ENCODE data around the gene PSG2. TPM values are rescaled to one million over a fixed set of nuclear protein-coding genes. Genes with fewer than 3 reads are reported as not detected.
"Not testable (repeated sequence)": the region's sequence is repeated elsewhere in the genome, so short reads cannot be mapped to it uniquely, and the experiment has no call there.

Gene PSG2
- total RNA-seq, 1 donor from 2014 or later, result not detected

- H3K27ac Mint-ChIP-seq; H3K27ac ChIP-seq; H3K4me3 Mint-ChIP-seq; H3K9ac ChIP-seq; H3K79me2 ChIP-seq (ENCODE audit: low read depth); H2AFZ ChIP-seq (replicated peaks); H3K36me3 ChIP-seq; H3K27me3 Mint-ChIP-seq (ENCODE audit: insufficient read depth, low read depth); H3K4me3 ChIP-seq; DNase-seq (ENCODE audit: low spot score); H3K4me1 ChIP-seq; H3K36me3 Mint-ChIP-seq; H3K27me3 ChIP-seq; H3F3A ChIP-seq (ENCODE audit: low read depth); H4K20me1 ChIP-seq (ENCODE audit: low read depth); H3K4me2 ChIP-seq; H3K4me1 Mint-ChIP-seq: not testable (repeated sequence)
- H3K9me3 ChIP-seq (ENCODE audit: low read depth), result peaks cover 19% of the 10 kb centered on the region
- H3K9me3 Mint-ChIP-seq, result peaks cover 16% of the 10 kb centered on the region
Measured at GRCh38 chr19:43047966-43048365, 34.5 kb downstream of the PSG2 start.

GRCh38 chr19:43046578-43046977, 35.9 kb downstream of the PSG2 start:
- H3K79me2 ChIP-seq (ENCODE audit: low read depth); H3F3A ChIP-seq (ENCODE audit: low read depth); H3K27ac ChIP-seq; H3K4me3 ChIP-seq; H3K4me3 Mint-ChIP-seq; H3K27me3 ChIP-seq; H3K27me3 Mint-ChIP-seq (ENCODE audit: insufficient read depth, low read depth); H3K9ac ChIP-seq; H3K36me3 ChIP-seq; H3K36me3 Mint-ChIP-seq; H3K4me1 Mint-ChIP-seq; H4K20me1 ChIP-seq (ENCODE audit: low read depth); DNase-seq (ENCODE audit: low spot score); H3K4me2 ChIP-seq; H2AFZ ChIP-seq (replicated peaks); H3K27ac Mint-ChIP-seq; H3K4me1 ChIP-seq: not testable (repeated sequence)
- peaks cover 24% of the 10 kb centered on the region for H3K9me3 Mint-ChIP-seq
- peaks cover 19% of the 10 kb centered on the region for H3K9me3 ChIP-seq (ENCODE audit: low read depth)

GRCh38 chr19:43043492-43044180, 38.9 kb downstream of the PSG2 start:
- H2AFZ ChIP-seq (replicated peaks); H3K4me1 ChIP-seq; H3K4me1 Mint-ChIP-seq; H3K79me2 ChIP-seq (ENCODE audit: low read depth); H3K27me3 Mint-ChIP-seq (ENCODE audit: insufficient read depth, low read depth); H3K27ac ChIP-seq; DNase-seq (ENCODE audit: low spot score); H4K20me1 ChIP-seq (ENCODE audit: low read depth); H3K4me2 ChIP-seq; H3K4me3 ChIP-seq; H3K4me3 Mint-ChIP-seq; H3K36me3 ChIP-seq; H3K36me3 Mint-ChIP-seq; H3K27me3 ChIP-seq; H3F3A ChIP-seq (ENCODE audit: low read depth); H3K9ac ChIP-seq; H3K27ac Mint-ChIP-seq: not testable (repeated sequence)
- H3K9me3 Mint-ChIP-seq, result peaks cover 24% of the 10 kb centered on the region
- H3K9me3 ChIP-seq (ENCODE audit: low read depth), result peaks cover 15% of the 10 kb centered on the region

GRCh38 chr19:43031645-43032044, 50.9 kb downstream of the PSG2 start:
- not testable (repeated sequence) for H3K4me1 Mint-ChIP-seq; H3K27ac Mint-ChIP-seq; H3K4me3 ChIP-seq; H3K27me3 Mint-ChIP-seq (ENCODE audit: insufficient read depth, low read depth); H3K4me1 ChIP-seq; H4K20me1 ChIP-seq (ENCODE audit: low read depth); H3K36me3 ChIP-seq; H3K27ac ChIP-seq; H3K9ac ChIP-seq; H3K36me3 Mint-ChIP-seq; H3K79me2 ChIP-seq (ENCODE audit: low read depth); H3F3A ChIP-seq (ENCODE audit: low read depth); H3K27me3 ChIP-seq; H3K4me3 Mint-ChIP-seq; H2AFZ ChIP-seq (replicated peaks); H3K4me2 ChIP-seq; DNase-seq (ENCODE audit: low spot score)
- peaks cover 50% of the 10 kb centered on the region for H3K9me3 Mint-ChIP-seq
- peaks cover 12% of the 10 kb centered on the region for H3K9me3 ChIP-seq (ENCODE audit: low read depth)

- no peak for DNase-seq (ENCODE audit: low spot score)
- H3K27me3 Mint-ChIP-seq (ENCODE audit: insufficient read depth, low read depth), result peaks cover 3% of the 10 kb centered on the region
- H3K36me3 Mint-ChIP-seq, result no peaks in the 10 kb centered on the region
- H3K9me3 Mint-ChIP-seq, result peaks cover 53% of the 10 kb centered on the region
- H3K79me2 ChIP-seq (ENCODE audit: low read depth), result no peaks in the 10 kb centered on the region
- no peaks in the 10 kb centered on the region for H3F3A ChIP-seq (ENCODE audit: low read depth)
- H3K4me2 ChIP-seq, result no peak overlapping the region
- H3K27ac Mint-ChIP-seq, result no peak overlapping the region
- no peak overlapping the region for H3K27ac ChIP-seq
- H4K20me1 ChIP-seq (ENCODE audit: low read depth), result no peaks in the 10 kb centered on the region
- H3K4me3 Mint-ChIP-seq, result no peak overlapping the region
- no peaks in the 10 kb centered on the region for H3K4me1 ChIP-seq
- no peak overlapping the region for H3K9ac ChIP-seq
- H3K36me3 ChIP-seq, result no peaks in the 10 kb centered on the region
- H3K27me3 ChIP-seq, result no peaks in the 10 kb centered on the region
- TF ChIP-seq EZH2 (IDR thresholded peaks at IDR 0.05) (no peak), EZH2phosphoT487 (IDR thresholded peaks at IDR 0.05) (no peak), CTCF (IDR thresholded peaks at IDR 0.05) (no peak)
- H3K4me3 ChIP-seq, result no peak overlapping the region
- no peaks in the 10 kb centered on the region for H3K4me1 Mint-ChIP-seq
- H2AFZ ChIP-seq (replicated peaks), result no peak overlapping the region
- peaks cover 2% of the 10 kb centered on the region for H3K9me3 ChIP-seq (ENCODE audit: low read depth)
Measured at GRCh38 chr19:43028866-43029265, 53.6 kb downstream of the PSG2 start.

- H3K27ac ChIP-seq; H3K36me3 ChIP-seq; H3K79me2 ChIP-seq (ENCODE audit: low read depth); H3K9me3 ChIP-seq (ENCODE audit: low read depth); H3F3A ChIP-seq (ENCODE audit: low read depth); H3K4me3 ChIP-seq; H3K36me3 Mint-ChIP-seq; H3K4me2 ChIP-seq; H3K4me1 ChIP-seq; DNase-seq (ENCODE audit: low spot score); H3K9ac ChIP-seq; H3K27me3 ChIP-seq; H2AFZ ChIP-seq (replicated peaks); H3K4me1 Mint-ChIP-seq; H3K27ac Mint-ChIP-seq; H3K27me3 Mint-ChIP-seq (ENCODE audit: insufficient read depth, low read depth); H3K4me3 Mint-ChIP-seq; H4K20me1 ChIP-seq (ENCODE audit: low read depth): not testable (repeated sequence)
- H3K9me3 Mint-ChIP-seq, result peaks cover 53% of the 10 kb centered on the region
Measured at GRCh38 chr19:43027985-43028384, 54.5 kb downstream of the PSG2 start.

- not testable (repeated sequence) for H3F3A ChIP-seq (ENCODE audit: low read depth); H3K79me2 ChIP-seq (ENCODE audit: low read depth); H3K27me3 Mint-ChIP-seq (ENCODE audit: insufficient read depth, low read depth); H3K4me3 Mint-ChIP-seq; H3K4me2 ChIP-seq; H2AFZ ChIP-seq (replicated peaks); DNase-seq (ENCODE audit: low spot score); H3K27ac Mint-ChIP-seq; H3K9ac ChIP-seq; H3K4me3 ChIP-seq; H3K27ac ChIP-seq; H3K4me1 ChIP-seq; H3K9me3 ChIP-seq (ENCODE audit: low read depth); H3K4me1 Mint-ChIP-seq; H3K36me3 Mint-ChIP-seq; H3K36me3 ChIP-seq; H4K20me1 ChIP-seq (ENCODE audit: low read depth); H3K27me3 ChIP-seq
- peaks cover 54% of the 10 kb centered on the region for H3K9me3 Mint-ChIP-seq
Measured at GRCh38 chr19:43027061-43027460, 55.4 kb downstream of the PSG2 start.

Measured in neural progenitor cell (in vitro differentiated cells).